K562 (cell line): ENCODE data around the gene AJM1. TPM values are rescaled to one million over a fixed set of nuclear protein-coding genes. Genes with fewer than 3 reads are reported as not detected.

Source experiments
- CREB5 ChIP-seq: fragments of 250-450 bp; sonication (Bioruptor Pico); IDR thresholded peaks from 2 replicates; pipeline ENCODE4 v1.5.0; 2020; ENCODE audit warnings: mild to moderate bottlenecking
- ELF1 ChIP-seq: fragments of 200-800 bp; sonication (Bioruptor generic); IDR thresholded peaks from 2 replicates; pipeline ENCODE4 v1.6.1; 2016; ENCODE audit warnings: missing genetic modification characterization, missing compliant biosample characterization
- ELF2 ChIP-seq: fragments of 250-450 bp; sonication (Bioruptor Pico); IDR thresholded peaks from 2 replicates; pipeline ENCODE4 v1.5.0; 2021; ENCODE audit warnings: mild to moderate bottlenecking
- FOXA1 ChIP-seq: fragments of 450-650 bp; IDR thresholded peaks from 2 replicates; pipeline ENCODE4 v1.6.1; 2016; ENCODE audit warnings: mild to moderate bottlenecking, borderline replicate concordance
- HMGN3 ChIP-seq: IDR thresholded peaks from 2 replicates; pipeline ENCODE4 v1.6.1; 2011; ENCODE audit warnings: borderline replicate concordance, low read depth, mild to moderate bottlenecking, mixed read lengths, low read length; ENCODE audit not compliant: insufficient read length; ENCODE audit errors: extremely low read depth
- HNRNPUL1 ChIP-seq: fragments of 200-400 bp; formaldehyde crosslinking; IDR thresholded peaks from 2 replicates; pipeline ENCODE4 v1.6.1; 2017; ENCODE audit warnings: low read length
- JUNB ChIP-seq: fragments of 450-650 bp; formaldehyde crosslinking; conservative IDR thresholded peaks from 2 replicates; pipeline ENCODE4 v1.4.0; 2020; ENCODE audit warnings: mild to moderate bottlenecking
- MAFG ChIP-seq: fragments of 450-650 bp; conservative IDR thresholded peaks from 2 replicates; pipeline ENCODE4 v1.6.1; 2016; ENCODE audit warnings: missing genetic modification characterization, missing compliant biosample characterization
- MXI1 ChIP-seq: IDR thresholded peaks from 2 replicates; pipeline ENCODE4 v1.6.1; 2011; ENCODE audit warnings: low read depth, mild to moderate bottlenecking, improper control_type of control experiment, low read length
- OTX1 ChIP-seq: fragments of 450-650 bp; formaldehyde crosslinking; IDR thresholded peaks from 2 replicates; pipeline ENCODE4 v1.4.0; 2022; ENCODE audit warnings: mild to moderate bottlenecking
- PHB2 ChIP-seq: fragments of 450-650 bp; IDR thresholded peaks from 2 replicates; pipeline ENCODE4 v1.6.1; 2017; ENCODE audit warnings: low read depth
- PHF21A ChIP-seq: fragments of 450-650 bp; IDR thresholded peaks from 2 replicates; pipeline ENCODE4 v1.6.1; 2017; ENCODE audit warnings: low read depth, borderline replicate concordance
- POLR2G ChIP-seq: fragments of 200-400 bp; formaldehyde crosslinking; IDR thresholded peaks from 2 replicates; pipeline ENCODE4 v1.6.1; 2017; ENCODE audit warnings: low read depth, mild to moderate bottlenecking, antibody characterized with exemption, low read length, moderate library complexity
- RBFOX2 ChIP-seq: fragments of 200-400 bp; formaldehyde crosslinking; IDR thresholded peaks from 2 replicates; pipeline ENCODE4 v1.6.1; 2017; ENCODE audit warnings: low read depth, mild to moderate bottlenecking, low read length, moderate library complexity
- SNIP1 ChIP-seq: fragments of 450-650 bp; IDR thresholded peaks from 2 replicates; pipeline ENCODE4 v1.7.1; 2017; ENCODE audit warnings: low read depth, mild to moderate bottlenecking
- SREBF2 ChIP-seq: sonication (generic); formaldehyde crosslinking; IDR thresholded peaks from 2 replicates; pipeline ENCODE4 v1.4.0; 2020; ENCODE audit warnings: mild to moderate bottlenecking, missing genetic modification reagents
- SRSF9 ChIP-seq: fragments of 200-400 bp; formaldehyde crosslinking; IDR thresholded peaks from 2 replicates; pipeline ENCODE4 v1.6.1; 2017; ENCODE audit warnings: low read depth, low read length, borderline replicate concordance
- TAF7 ChIP-seq: fragments of 450-650 bp; IDR thresholded peaks from 2 replicates; pipeline ENCODE4 v1.6.1; 2016; ENCODE audit warnings: missing genetic modification characterization, missing compliant biosample characterization
- TEAD2 ChIP-seq: fragments of 450-650 bp; IDR thresholded peaks from 2 replicates; pipeline ENCODE4 v1.6.1; 2016; ENCODE audit warnings: missing genetic modification characterization, control low read depth, missing compliant biosample characterization
- ZNF639 ChIP-seq, 2 experiments: fragments of 200-800 bp in 1 of 2; sonication (Bioruptor generic) in 1 of 2; sonication (generic) in 1 of 2; formaldehyde crosslinking in 1 of 2; IDR thresholded peaks in 1 of 2; conservative IDR thresholded peaks in 1 of 2; 2 replicates each; pipeline versions ENCODE4 v1.5.0 to v1.6.1; 2016 to 2020; ENCODE audit warnings: missing compliant biosample characterization in 1 of 2, missing genetic modification characterization in 1 of 2, missing genetic modification reagents in 1 of 2
- ZNF75A ChIP-seq: fragments of 450-650 bp; formaldehyde crosslinking; IDR thresholded peaks from 2 replicates; pipeline ENCODE4 v1.4.0; 2020; ENCODE audit warnings: mild to moderate bottlenecking
- ZNF780A ChIP-seq: fragments of 250-450 bp; sonication (Bioruptor Pico); IDR thresholded peaks from 2 replicates; pipeline ENCODE4 v1.5.0; 2021; ENCODE audit warnings: mild to moderate bottlenecking
- polyA plus RNA-seq, 8 experiments: library from polyadenylated mRNA; depleted of rRNA in 4 of 8; stranded (reverse) in 5 of 8; unstranded in 3 of 8; fragments of >200 nt; fragmentation: Nextera tagmentation in 2 of 8; fragmentation: Illumina TruSeq in 1 of 8; extraction: Ambion mirVana in 2 of 8; extraction: Trizol in 1 of 8; gene quantifications; 2 replicates each; pipeline versions ENCODE4 v1.2.1 to v1.2.3, GENCODE V29; 2011 to 2014; ENCODE audit warnings: inconsistent platforms in 1 of 8, missing spikeins in 1 of 8
- total RNA-seq, 7 experiments: library from RNA; depleted of rRNA in 6 of 7; stranded (reverse); fragments of >200 nt in 6 of 7; fragmentation: Illumina TruSeq in 2 of 7; extraction: Trizol in 2 of 7; gene quantifications; 2 replicates each; pipeline versions ENCODE4 v1.2.1 to v1.2.3, GENCODE V29; 2011 to 2021; ENCODE audit warnings: low replicate concordance in 1 of 7
- TF ChIP-seq, protein P1 (sequence below), 2 experiments: IDR thresholded peaks; 2 replicates each; pipeline ENCODE4 v1.6.1; 2011; ENCODE audit warnings: borderline replicate concordance in 1 of 2, control low read depth in 1 of 2, low read depth in 1 of 2, low read length in 1 of 2, mild to moderate bottlenecking in 1 of 2, mixed read lengths in 1 of 2, moderate library complexity in 1 of 2; ENCODE audit not compliant: insufficient read depth in 1 of 2, insufficient read length in 1 of 2, poor library complexity in 1 of 2, severe bottlenecking in 1 of 2; ENCODE audit errors: extremely low read depth in 1 of 2
- TF ChIP-seq, protein P2 (sequence below): sonication (generic); formaldehyde crosslinking; IDR thresholded peaks from 2 replicates; pipeline ENCODE4 v1.5.0; 2020; ENCODE audit warnings: missing genetic modification reagents

Gene AJM1
- total and polyA plus RNA-seq, 9 of the 15 experiments (the other 6 are each of a cell fraction or from before 2014, with no cell fraction given) = 0.01 to 3.7 (median 0.65) TPM; not detected in 1

- TF ChIP-seq ZNF639 (CRISPR knock-in tag; conservative IDR thresholded peaks at IDR 0.05 in 1 of 2, IDR thresholded peaks at IDR 0.05 in 1 of 2) (no peak), ZNF75A (CRISPR knock-in tag) (no peak), HMGN3 (peak; percentile 12), ELF2 (CRISPR knock-in tag) (no peak), TEAD2 (tag) (no peak), CREB5 (CRISPR knock-in tag) (no peak), HNRNPUL1 (no peak), MAFG (tag) (no peak), OTX1 (CRISPR knock-in tag) (no peak), MXI1 (no peak), SREBF2 (CRISPR knock-in tag) (no peak), POLR2G (peak; percentile 72), ZNF780A (CRISPR knock-in tag) (no peak), PHF21A (no peak), JUNB (CRISPR knock-in tag) (no peak), TAF7 (tag) (no peak), SNIP1 (no peak), SRSF9 (no peak), PHB2 (no peak), RBFOX2 (peak; percentile 18; the same call in 1 of the 2 replicates), FOXA1 (no peak), ELF1 (tag) (no peak)
- TF ChIP-seq, protein P1, sequence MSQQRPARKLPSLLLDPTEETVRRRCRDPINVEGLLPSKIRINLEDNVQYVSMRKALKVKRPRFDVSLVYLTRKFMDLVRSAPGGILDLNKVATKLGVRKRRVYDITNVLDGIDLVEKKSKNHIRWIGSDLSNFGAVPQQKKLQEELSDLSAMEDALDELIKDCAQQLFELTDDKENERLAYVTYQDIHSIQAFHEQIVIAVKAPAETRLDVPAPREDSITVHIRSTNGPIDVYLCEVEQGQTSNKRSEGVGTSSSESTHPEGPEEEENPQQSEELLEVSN (IDR thresholded peaks at IDR 0.05; ENCODE audit: borderline replicate concordance in 1 of 2, extremely low read depth in 1 of 2, insufficient read depth in 1 of 2, insufficient read length in 1 of 2, low read depth in 1 of 2, low read length in 1 of 2, poor library complexity in 1 of 2, severe bottlenecking in 1 of 2) = no peak
- TF ChIP-seq, protein P2, sequence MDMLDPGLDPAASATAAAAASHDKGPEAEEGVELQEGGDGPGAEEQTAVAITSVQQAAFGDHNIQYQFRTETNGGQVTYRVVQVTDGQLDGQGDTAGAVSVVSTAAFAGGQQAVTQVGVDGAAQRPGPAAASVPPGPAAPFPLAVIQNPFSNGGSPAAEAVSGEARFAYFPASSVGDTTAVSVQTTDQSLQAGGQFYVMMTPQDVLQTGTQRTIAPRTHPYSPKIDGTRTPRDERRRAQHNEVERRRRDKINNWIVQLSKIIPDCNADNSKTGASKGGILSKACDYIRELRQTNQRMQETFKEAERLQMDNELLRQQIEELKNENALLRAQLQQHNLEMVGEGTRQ (CRISPR knock-in tag) = no peak
Measured at GRCh38 chr9:136850866-136851775, 8.8 kb downstream of the AJM1 start (continued).
